ENCODE data around the gene NR5A2.

Gene NR5A2

DNA sequence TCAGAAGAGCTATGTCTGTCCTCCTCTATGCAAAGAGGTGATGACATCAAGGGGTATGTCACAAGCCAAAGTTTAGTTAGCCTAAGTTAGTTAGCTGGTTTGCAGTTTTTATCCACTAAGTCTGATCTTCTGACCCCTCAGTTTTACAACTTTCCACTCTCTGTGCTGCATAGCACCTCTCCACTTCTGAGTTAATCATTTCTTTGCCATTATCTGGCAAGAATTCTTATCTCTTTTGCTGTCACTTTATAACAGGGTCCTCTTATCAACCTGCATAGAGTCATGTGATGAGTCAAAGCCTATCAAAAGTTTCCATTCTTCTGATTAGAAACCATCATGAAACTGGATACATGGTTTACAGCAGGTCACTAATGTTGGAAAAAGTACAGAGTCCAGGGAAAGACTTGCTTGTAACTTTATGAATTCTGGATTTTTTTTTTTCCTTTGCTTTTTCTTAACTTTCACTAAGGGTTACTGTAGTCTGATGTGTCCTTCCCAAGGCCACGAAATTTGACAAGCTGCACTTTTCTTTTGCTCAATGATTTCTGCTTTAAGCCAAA lies at the start of gene NR5A2:
Gene NR5A2 (plus strand): TSS at position 447 of the 560 bp plus-strand sequence. CDS start 138 bp downstream, outside the sequence.
- DNase-seq (ENCODE audit: low read depth) = no peak

DNA sequence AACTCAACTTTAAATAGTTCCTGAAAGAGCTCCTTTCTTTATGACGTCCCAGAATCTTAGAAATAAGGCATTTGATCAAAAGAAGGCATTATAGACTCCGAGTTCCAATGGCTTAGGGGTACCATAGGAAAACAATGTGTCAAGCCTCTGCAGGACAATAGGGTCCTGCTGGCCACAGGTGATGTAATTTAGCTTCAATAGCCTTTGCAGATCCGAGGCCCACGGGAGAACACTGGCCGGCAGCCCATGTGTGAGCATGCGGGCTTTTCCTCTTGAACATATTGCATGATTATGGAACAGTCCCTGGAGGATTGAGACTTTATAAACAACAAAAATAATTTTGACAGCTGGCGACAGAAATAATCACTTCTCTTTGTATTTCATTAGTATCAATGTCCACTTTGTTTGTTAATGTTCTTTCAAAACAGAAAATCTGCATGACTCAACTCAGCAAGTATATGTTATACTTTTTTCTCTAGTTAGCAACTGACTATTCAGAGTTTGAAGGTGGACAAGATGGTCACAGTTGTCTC lies 49.0 kb upstream of the NR5A2 start:
- DNase-seq (ENCODE audit: low read depth) = no peak

DNA sequence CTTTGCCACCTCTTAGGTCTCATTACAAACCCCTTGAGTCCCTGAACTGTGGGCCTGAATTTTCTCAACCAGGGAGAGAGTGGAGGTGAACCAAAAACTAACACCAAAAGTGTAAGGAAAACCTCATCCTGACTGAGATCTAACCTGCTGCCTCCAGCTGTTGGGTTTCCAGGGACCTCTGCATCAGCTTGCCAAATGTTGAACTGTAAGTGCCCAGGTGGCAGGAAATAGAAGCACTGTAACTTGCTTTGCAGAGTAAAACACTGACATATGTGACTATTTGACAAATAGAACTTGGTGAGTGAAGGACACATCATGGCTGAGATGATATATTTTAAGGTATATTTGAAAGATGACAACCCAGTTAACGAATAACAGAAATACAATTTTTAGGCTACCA lies 48.4 kb upstream of the NR5A2 start:
- no peak for DNase-seq (ENCODE audit: low read depth)

DNA sequence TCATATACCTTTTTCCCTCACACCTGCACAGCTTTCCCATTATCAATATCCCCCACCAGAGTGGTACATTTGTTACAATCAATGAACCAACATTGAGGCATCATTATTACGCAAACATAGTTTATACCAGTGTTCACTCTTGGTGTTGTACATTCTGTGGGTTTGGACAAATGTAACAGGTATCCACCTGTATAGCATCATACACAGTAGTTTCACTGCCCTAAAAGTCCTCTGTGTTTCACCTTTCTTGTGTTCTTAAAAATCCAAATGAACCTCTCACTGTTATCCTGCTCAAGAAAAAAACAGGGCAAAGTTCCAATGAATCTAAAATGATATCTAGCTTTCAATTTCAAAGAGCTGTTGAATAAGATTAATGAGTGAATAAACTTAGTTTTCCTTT lies 45.9 kb upstream of the NR5A2 start:
- DNase-seq (ENCODE audit: low read depth) = no peak

DNA sequence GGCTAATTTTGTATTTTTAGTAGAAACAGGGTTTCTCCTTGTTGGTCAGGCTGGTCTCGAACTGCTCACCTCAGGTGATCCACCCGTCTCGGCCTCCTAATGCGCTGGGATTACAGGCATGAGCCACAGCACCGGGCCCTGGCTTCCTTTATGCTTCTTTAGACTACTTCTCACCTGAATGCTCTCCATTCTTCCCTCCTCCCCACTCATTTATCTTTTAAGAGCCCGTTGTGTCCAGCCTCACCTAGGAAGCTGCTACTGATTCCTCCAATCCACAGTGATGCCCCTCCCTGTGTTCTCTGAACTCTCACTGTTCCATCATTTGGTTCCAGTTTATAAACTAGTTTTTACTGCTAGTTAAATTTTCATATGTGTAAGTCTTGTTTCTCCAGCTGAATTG lies 44.9 kb upstream of the NR5A2 start:
- DNase-seq (ENCODE audit: low read depth) = no peak

DNA sequence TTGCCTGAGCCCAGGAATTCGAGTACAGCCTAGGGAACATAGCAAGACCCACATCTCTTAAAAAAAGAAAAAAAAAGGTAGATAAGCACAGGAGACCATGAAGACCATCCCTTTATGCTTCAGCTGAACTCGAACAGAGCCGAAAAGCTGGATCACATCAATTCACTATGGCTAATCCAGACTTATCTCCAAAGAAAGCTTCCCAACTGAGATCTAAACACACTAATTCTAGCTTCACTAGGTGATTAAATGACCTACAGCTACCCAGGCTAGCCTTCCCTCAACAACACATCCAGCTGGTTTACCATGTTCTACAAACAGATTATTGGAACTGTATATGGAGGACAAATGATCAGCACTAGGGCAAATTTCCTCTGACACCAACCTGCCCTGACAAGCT lies 44.0 kb upstream of the NR5A2 start:
- no peak for DNase-seq (ENCODE audit: low read depth)

DNA sequence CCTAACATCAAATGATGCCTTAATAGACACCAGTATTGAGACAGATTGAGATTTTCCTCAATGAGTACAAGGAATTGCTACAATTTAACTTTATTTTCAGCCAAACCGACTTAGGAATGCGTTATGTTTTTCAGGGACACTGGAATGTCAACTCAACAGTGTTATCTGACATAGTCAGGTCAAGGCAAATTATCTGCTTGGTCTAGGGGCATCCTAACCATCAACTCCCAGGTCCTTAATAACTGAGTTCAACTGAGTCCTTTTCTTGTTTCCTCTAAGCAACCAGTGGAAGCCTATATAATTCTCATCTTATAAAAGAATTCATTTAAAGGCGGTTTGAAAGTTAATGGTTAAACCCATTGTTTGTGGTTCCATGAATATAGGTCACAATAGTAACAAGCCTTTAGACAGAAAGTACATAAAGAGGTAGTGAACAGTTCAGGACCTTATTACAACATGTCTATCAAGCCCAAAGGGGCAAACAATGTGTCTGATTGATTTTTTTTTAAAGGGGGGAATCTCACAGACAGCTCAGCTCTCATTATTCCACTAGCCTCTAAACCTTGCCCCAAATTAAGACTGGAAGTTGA lies 32.3 kb upstream of the NR5A2 start:
- no peak for DNase-seq (ENCODE audit: low read depth)

DNA sequence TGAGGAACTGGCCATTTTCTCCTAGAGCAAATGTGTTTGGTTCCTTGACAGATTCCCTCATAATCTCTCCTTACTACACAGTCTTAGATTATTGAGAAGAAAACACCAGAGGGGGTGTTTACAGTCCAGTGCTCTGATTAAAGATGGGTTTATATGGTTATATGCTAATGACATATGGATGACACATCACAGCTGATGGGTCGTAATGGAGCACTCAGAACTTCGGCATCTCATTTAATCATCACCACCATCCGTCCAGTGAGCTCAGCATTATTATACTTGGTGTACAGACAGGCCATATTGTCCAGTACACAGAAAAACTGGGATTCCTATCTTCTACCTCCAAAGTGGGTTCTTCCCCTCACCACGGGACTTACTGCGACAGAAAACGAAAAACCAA lies 22.3 kb upstream of the NR5A2 start:
- no peak for DNase-seq (ENCODE audit: low read depth)

DNA sequence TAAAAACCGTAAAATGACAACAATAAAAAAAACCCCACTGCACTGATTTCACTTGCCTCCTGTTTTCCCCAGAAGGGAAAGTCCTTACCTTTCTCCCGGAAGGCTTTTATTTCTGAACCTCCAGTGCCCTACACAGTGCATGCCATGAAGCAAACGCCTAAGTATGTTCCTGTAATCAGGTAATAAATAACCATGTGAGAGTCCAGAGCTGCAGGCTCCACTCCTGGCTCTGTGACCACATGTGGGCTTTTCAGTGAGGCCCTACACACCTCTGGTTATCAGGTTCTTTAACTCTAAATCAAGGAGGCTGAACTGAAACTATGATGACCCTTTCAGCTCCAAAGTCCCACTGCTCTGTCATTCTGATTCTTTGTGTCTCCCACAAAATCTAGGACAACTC lies 20.8 kb upstream of the NR5A2 start:
- DNase-seq (ENCODE audit: low read depth) = no peak

DNA sequence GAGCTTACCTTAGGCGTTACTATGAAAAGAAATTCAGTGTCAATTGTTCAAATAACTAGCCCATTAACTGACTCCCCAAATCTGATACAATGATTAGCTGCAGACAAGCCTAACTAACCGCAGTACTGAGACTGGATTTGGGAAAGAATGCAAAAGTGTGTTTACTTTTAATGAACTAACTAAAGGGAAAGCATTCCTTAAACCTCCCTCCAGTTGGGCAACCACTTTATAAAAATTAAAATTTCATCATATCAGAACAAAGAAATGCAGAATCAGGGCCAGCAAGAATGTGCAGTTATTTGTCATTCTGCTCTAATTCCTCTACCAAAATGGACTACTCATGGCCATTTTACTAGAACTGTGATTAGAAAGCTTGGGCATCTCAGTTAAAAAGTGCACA lies 11.7 kb upstream of the NR5A2 start:
- no peak for DNase-seq (ENCODE audit: low read depth)

DNA sequence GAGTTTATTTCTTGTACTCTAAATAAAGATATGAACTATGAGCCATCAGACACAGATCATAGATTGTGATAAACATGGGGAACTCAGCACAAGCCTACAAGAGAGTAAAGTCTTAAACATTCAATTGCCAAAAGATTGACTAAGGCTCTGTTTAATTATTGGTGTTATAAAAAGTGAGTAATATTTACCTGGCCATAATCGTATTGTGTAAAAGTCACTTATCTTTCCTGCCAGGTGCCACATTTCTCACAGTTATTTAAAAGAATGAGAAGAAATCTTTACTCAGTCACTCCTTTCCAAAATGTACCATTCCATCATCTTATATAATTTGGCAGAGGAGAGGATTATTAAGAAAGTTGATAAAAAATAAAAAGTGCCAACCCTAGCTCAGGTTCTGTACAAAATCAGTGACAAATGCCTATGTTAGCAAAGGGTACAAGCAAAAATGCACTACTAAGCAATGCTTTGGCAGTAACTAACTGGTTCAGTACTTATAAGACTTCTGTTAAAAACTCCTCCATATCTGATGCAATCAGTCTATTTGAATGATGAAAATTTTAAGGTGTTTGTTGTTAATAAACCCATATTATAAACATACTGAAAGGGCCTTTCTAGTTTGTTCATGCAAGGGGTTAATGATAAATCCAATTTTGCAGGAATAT lies 5.8 kb upstream of the NR5A2 start:
- DNase-seq (ENCODE audit: low read depth) = no peak

DNA sequence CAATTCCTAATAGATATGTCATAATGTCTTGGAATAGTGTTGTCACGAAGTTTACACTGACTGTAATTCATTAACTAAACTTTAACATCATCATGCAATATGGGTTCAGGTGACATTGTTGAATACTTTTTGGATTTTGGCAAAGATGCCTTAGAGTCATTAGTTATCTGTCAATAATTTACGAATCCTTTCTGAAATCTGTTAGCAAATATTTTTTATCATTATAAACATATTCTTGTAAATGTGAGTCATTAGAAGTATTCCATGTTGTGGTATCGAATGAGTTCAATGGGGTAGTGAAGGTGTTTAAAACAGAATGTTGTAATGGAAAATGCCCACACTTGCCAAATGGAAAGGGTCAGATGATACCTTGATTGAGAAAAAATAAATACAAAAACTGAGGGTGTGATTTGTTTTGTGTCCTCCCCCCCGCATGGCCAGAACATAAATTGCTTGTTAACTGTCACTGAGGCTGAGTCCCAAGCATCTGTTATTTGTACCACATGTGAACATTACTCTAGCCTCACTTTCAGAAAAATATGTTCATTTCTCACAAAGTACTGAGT lies 5.2 kb upstream of the NR5A2 start:
- no peak for DNase-seq (ENCODE audit: low read depth)

DNA sequence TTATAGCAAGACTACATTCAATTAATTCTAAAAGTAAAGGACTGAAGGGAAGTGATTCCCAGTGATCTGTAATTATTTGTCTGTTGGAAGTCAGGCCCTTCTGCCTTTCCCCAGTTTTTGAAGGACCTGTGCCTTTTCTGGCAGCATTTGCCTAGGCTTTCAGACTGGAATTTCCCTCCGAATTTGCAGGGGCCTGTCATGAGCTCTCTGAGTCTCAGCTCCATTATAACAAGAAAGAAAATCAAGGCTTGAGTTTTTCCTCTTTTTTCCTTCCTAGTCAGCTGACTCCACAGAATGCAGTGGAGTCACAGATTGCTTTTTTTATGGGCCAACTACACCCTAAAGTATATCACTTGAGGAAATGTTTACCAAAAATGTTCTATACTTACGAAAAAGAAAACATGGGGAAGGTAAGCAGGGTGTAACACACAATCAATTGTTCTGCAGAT lies 1.1 kb downstream of the NR5A2 start:
- DNase-seq (ENCODE audit: low read depth) = no peak

DNA sequence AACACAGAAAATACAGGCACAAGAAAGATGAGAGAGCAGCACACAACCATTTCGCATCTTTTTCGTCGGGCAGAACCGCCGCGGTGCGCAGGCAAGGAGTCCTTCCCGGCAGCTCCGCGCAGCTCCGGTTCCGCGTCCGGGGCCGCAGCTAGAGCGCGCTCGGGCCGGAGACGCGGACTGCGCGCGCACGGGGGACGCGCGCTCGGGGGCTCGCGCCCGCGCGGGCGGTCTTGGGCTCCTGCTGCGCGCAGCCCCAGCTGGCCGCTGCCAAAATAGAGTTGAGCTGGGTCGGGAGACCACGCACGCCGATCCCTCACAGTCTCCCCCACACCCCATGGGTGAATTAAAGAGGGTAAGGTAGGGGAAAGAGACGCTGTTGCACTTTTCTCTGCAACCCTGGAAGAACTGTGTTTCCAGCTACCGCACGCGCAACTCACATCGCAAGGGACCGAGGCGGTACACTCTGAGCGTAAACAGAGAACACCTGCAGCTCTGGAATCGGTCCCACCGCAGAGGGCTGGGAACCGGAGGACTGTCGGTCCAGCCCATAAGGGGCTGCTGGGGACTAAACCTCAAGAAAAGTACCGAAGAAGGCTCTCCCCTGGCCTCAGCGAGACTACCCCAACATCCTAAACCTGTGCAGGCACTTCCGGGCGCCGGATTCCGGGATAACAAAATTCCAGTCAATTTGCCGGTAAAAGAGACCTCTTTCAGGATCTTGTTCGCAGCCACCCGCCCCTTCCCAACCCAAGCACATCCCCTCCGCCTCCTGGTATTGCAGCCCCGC lies 1.7 kb downstream of the NR5A2 start:
- DNase-seq (ENCODE audit: low read depth) = no peak

DNA sequence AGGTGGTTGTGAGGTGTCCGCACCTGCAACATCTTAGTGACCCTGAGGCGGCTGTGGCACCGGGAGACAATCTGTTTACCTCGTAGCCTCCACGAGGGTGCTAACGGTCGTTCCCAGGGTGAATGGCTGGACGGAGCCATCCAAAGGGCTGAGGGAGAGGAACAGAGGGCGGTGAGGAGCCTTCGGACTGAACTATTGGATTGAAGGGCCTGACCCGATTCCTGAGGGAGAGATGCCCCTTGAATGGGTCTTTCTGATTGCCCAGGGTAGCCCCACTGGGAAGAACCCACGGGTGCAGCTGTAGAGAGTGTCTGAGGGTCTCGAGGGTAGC lies 2.3 kb downstream of the NR5A2 start:
- DNase-seq (ENCODE audit: low read depth) = no peak

DNA sequence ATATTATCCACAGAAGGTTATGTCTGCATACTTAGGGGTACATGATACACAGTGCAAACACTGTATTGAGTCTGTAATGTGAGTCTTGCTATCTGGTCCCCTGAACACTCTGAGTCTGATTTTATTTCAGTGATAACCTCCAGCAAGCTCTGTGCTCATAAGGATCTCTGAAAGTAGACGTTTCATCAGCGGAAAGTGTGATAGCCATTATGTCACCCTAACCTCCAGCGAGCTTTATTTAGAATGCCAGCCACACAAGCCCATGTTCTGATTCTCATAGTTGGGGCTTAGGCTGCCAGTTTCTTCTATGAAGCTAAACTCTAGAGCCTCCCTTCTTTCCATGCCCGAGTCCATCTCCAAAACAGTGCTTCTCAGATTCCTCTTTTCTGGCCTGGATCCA lies 3.3 kb downstream of the NR5A2 start:
- DNase-seq (ENCODE audit: low read depth) = no peak

DNA sequence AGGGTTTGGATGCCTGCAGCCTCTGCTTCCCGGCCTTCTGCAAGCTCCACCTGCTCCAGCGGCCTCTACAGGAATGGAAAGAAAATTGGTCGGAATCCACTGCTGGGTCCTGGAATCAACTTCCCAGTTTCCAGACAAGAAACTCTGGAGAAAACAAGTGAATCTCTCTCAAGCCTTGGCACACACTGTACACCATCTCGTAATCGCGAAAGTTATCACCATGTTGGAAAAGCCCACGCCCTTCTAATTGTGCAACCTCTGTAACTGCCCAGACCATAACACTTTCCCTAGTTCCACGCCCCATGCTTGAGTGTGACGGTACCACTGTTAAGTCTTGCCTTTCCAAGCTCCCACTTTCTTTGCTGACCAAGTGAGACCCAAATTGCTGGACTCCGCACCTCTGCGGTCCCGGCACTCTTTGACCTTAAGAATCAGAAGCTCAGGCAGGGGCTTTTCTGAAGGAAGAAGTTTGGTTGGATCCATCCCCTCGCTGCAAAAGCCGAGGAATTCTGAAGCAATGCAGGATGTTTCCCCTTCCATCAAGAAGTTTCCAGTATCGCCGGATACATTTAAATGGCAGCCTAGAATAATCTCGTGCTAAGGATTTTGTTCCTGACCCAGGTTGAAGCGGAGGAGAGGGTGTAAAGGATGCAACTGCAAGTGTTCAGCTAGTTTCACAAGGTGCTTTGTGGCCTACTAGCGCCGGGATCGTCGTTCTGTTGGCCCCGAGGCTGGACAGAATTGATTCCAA lies 6.2 kb downstream of the NR5A2 start:
- no peak for DNase-seq (ENCODE audit: low read depth)

DNA sequence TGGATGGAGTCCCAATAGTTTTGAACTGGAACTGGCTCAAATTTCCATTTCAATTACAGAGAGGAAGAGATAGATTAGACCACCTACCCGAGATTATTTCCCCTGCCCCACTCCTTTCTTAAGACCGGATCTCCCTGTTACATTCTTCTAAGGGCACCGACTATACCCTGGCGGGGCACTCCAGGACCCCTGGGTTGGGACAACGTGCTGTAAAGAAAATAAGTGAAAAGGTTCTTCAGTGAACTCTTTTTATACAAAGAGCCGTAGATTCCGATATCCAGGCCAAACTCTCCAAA lies 6.7 kb downstream of the NR5A2 start:
- DNase-seq (ENCODE audit: low read depth) = no peak

DNA sequence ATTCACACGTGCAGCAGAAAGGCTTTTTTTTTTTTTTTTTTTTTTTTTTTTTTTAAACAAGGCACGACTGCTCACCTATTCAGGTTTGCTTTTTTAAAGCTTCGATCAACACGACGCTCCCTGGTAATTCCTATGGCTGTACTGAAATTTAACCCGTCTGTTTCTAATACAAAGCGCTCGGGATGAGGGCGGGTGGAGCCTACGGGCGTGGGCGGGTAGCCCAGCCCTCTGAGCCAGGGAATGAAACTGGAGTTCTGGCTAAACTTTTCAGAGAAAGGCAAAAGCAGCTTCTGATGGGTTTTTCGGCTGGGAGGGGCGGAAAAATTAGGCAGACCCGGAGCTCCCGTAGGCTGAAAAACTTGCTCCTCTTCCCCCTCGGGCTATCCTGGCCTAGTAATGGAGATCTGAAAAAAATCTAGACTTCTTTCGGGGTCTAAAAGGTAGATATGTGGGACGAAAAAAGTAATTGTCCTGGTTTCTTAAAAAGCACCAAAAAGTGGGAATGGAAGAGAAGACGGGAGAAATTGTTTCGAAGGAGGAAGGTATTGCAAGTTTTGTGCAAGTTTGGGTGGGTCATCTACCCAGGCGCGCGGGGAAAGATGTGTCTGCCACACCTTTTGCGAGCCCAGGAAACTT lies 7.4 kb downstream of the NR5A2 start:
- DNase-seq (ENCODE audit: low read depth) = no peak

DNA sequence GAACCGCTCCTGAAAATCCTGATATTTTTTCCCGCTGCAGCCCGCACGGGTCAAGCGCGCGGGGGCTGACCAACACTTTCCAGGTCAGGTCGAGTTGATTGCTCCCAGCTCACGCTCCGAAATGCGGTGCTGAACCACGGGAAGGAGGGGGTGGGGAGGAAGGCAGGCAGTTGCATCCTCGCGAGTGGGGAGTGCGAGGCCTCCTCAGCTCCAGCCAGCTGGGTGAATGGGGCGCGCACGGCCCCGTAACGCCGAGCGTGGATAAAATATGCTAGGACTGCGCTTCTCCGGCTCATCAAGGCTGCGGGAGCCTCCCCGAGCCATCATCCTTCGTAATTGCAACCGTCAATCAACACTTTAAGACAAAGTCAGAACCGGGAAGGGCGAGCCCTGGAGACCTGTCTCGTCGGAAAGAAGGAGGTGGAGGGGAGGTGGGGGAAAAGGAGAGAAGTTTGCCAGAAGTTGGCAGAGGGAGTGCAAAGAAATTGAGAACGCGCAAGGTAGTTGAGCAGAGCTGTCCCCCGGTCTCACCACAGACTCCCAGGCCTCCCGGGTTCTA lies 8.0 kb downstream of the NR5A2 start:
- no peak for DNase-seq (ENCODE audit: low read depth)

DNA sequence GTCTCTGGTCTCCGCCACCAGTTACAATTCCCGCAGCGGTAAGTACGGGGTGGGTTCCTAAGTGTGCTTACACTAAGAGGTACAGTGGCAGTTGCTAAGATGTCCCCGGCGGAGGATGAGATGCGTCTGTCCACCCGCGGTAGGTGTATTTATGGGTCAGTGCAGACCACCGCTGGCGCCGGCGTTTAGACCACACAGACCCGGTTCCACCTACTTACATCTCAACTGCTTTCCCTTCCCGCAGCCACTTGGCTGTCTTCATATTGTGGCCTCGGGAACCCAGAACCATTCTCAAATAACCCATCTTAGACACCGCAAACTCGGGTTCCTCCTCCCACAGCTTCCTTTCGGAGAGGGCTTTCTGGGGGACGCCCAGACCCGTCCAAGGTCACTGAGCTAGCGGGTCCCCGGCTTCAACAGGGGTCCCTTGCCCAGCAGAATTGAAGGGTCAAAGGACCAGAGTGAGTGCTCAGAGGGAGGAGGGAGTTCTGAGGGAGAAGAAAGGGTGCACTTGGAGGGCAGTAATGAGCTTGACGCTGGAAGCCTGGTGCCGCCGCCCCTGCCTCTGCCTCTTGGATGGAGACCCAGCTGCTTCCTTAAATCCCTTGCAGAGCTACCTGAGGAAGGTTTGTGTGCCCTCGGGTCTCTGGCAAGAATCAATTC lies 8.6 kb downstream of the NR5A2 start:
- no peak for DNase-seq (ENCODE audit: low read depth)

All from stimulated activated CD8-positive, alpha-beta memory T cell treated with anti-CD3 and anti-CD28 coated beads, Interleukin-15, amount 100 ng/mL, for 24 hours (primary cell).